Keratinocyte (primary cell): ENCODE measurements around the gene NLRP12. TPM values are rescaled to one million over a fixed set of nuclear protein-coding genes. Genes with fewer than 3 reads are reported as not detected.

Source experiments
- DNase-seq: peaks from one replicate; pipeline ENCODE4 v3.0.0-alpha.2; 2011; ENCODE audit warnings: low read depth, missing footprints, low spot score
- FAIRE-seq: peaks from 2 replicates; lab custom pipeline; 2011; peaks lifted over from hg19 to GRCh38; lab: Jason Lieb, UNC
- H2AFZ ChIP-seq: 2 replicates; pipeline ENCODE4 v1.6.0; 2012; ENCODE audit warnings: low read length, control low read depth, inconsistent platforms; ENCODE audit not compliant: control insufficient read depth
- H3K27ac ChIP-seq: 2 replicates; pipeline ENCODE4 v1.5.1; 2011; ENCODE audit warnings: low read length; ENCODE audit not compliant: control insufficient read depth, insufficient read depth
- H3K27me3 ChIP-seq: 3 replicates; pipeline ENCODE4 v1.6.0; 2011; ENCODE audit warnings: low read length; ENCODE audit not compliant: control insufficient read depth, insufficient read depth; ENCODE audit errors: extremely low read depth
- H3K36me3 ChIP-seq, 2 experiments: 2 replicates in 1 of 2; 3 replicates in 1 of 2; pipeline ENCODE4 v1.5.1; 2011; ENCODE audit warnings: low read length in 2 of 2, mild to moderate bottlenecking in 1 of 2; ENCODE audit not compliant: control insufficient read depth in 2 of 2, insufficient read depth in 2 of 2; ENCODE audit errors: extremely low read depth in 1 of 2
- H3K4me1 ChIP-seq: 3 replicates; pipeline ENCODE4 v1.5.1; 2011; ENCODE audit warnings: low read length; ENCODE audit not compliant: control insufficient read depth, insufficient read depth; ENCODE audit errors: extremely low read depth
- H3K4me2 ChIP-seq: 3 replicates; pipeline ENCODE4 v1.6.0; 2011; ENCODE audit warnings: low read depth, low read length; ENCODE audit not compliant: control insufficient read depth, insufficient read depth; ENCODE audit errors: extremely low read depth
- H3K4me3 ChIP-seq, 3 experiments: fragments of 200-600 bp in 1 of 3; sonication (generic) in 1 of 3; 2 replicates in 2 of 3; 3 replicates in 1 of 3; pipeline ENCODE4 v1.5.1; 2011 to 2016; ENCODE audit warnings: low read length in 3 of 3, mild to moderate bottlenecking in 3 of 3, control low read depth in 2 of 3, inconsistent platforms in 1 of 3, low read depth in 1 of 3, mixed read lengths in 1 of 3, mixed run types in 1 of 3, moderate library complexity in 1 of 3; ENCODE audit not compliant: control insufficient read depth in 2 of 3, insufficient read depth in 2 of 3; ENCODE audit errors: extremely low read depth in 1 of 3
- H3K79me2 ChIP-seq: 2 replicates; pipeline ENCODE4 v1.6.0; 2012; ENCODE audit warnings: low read length; ENCODE audit not compliant: control insufficient read depth, insufficient read depth
- H3K9ac ChIP-seq: 3 replicates; pipeline ENCODE4 v1.6.0; 2011; ENCODE audit warnings: low read length; ENCODE audit not compliant: control insufficient read depth, insufficient read depth; ENCODE audit errors: extremely low read depth
- H3K9me1 ChIP-seq: 3 replicates; pipeline ENCODE4 v1.6.0; 2011; ENCODE audit warnings: low read length; ENCODE audit not compliant: control insufficient read depth, insufficient read depth; ENCODE audit errors: extremely low read depth
- H3K9me3 ChIP-seq: 2 replicates; pipeline ENCODE4 v1.5.1; 2012; ENCODE audit warnings: low read depth, low read length; ENCODE audit not compliant: control insufficient read depth
- H4K20me1 ChIP-seq: 3 replicates; pipeline ENCODE4 v1.6.0; 2011; ENCODE audit warnings: low read length; ENCODE audit not compliant: control insufficient read depth, insufficient read depth; ENCODE audit errors: extremely low read depth
- CTCF ChIP-seq, 3 experiments: IDR thresholded peaks in 1 of 3; conservative IDR thresholded peaks in 1 of 3; optimal IDR thresholded peaks in 1 of 3; 2 replicates in 2 of 3; 3 replicates in 1 of 3; pipeline versions ENCODE3 to v1.5.1; 2011; ENCODE audit warnings: low read length in 3 of 3, mild to moderate bottlenecking in 3 of 3, moderate library complexity in 2 of 3, control low read depth in 1 of 3, inconsistent platforms in 1 of 3; ENCODE audit not compliant: insufficient read depth in 2 of 3; ENCODE audit errors: extremely low read depth in 1 of 3
- EZH2 ChIP-seq: IDR thresholded peaks from one replicate; pipeline ENCODE4 v1.6.1; 2012; ENCODE audit warnings: inconsistent platforms, mild to moderate bottlenecking, low read length, moderate library complexity
- dilution Hi-C: fragments of 300-500 bp; cut with MboI; formaldehyde crosslinking; loops from one replicate; pipeline ENCODE4 v1.7.0; 2020; ENCODE audit warnings: low sequenced_read_pairs; ENCODE audit not compliant: extremely low pct_ligation_motif_present
- polyA plus RNA-seq, 5 experiments: library from polyadenylated mRNA; depleted of rRNA in 3 of 5; stranded (reverse) in 3 of 5; stranded (forward) in 1 of 5; unstranded in 1 of 5; fragments of >200 nt; gene quantifications; 1 replicate in 1 of 5; 2 replicates in 3 of 5; 3 replicates in 1 of 5; pipeline versions ENCODE4 v1.2.1 to v1.2.3, GENCODE V29; 2011 to 2012; ENCODE audit warnings: missing spikeins in 2 of 5, low read depth in 1 of 5, low replicate concordance in 1 of 5

The NLRP12 gene
- polyA plus RNA-seq, 1 donor (not counting 4 experiments of a cell fraction or from before 2014, with no cell fraction given), result not detected

DNA sequence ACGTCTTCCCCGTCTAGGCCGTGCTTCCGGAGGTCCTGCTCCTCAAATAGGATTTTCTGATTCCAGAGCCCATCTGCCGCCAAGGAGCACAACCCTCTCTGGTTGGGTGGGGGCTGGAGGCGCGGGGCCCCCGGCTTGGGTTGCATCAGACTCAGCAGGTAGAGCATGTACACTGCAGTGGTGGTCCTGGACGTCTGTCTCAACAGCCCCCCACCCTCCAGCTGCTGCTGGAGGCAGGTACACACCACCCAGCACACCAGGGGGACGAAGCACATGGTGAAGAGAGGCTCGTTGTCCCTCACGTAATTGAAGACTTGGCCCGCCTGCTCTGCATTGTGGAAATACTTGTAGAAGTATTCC is 13.9 kb downstream of the NLRP12 start:
- no peak overlapping the region for H3K4me3 ChIP-seq
- no peaks in the 10 kb centered on the region for H3K36me3 ChIP-seq
- TF ChIP-seq EZH2 (no peak), CTCF (optimal IDR thresholded peaks at IDR 0.05 in 1 of 3, IDR thresholded peaks at IDR 0.05 in 1 of 3, conservative IDR thresholded peaks at IDR 0.05 in 1 of 3; ENCODE audit: extremely low read depth in 1 of 3, insufficient read depth in 2 of 3, low read length in 3 of 3) (no peak)
- H3K79me2 ChIP-seq, result no peaks in the 10 kb centered on the region
- no peak for FAIRE-seq
- no peak for DNase-seq
- dilution Hi-C loops, result no loop called here
- no peaks in the 10 kb centered on the region for H3K27me3 ChIP-seq
- H4K20me1 ChIP-seq, result no peaks in the 10 kb centered on the region
- no peaks in the 10 kb centered on the region for H3K9me1 ChIP-seq
- H3K27ac ChIP-seq, result no peak overlapping the region
- no peaks in the 10 kb centered on the region for H3K9me3 ChIP-seq
- H3K9ac ChIP-seq, result no peak overlapping the region
- no peaks in the 10 kb centered on the region for H3K4me1 ChIP-seq
- H2AFZ ChIP-seq, result no peak overlapping the region
- no peak overlapping the region for H3K4me2 ChIP-seq

DNA sequence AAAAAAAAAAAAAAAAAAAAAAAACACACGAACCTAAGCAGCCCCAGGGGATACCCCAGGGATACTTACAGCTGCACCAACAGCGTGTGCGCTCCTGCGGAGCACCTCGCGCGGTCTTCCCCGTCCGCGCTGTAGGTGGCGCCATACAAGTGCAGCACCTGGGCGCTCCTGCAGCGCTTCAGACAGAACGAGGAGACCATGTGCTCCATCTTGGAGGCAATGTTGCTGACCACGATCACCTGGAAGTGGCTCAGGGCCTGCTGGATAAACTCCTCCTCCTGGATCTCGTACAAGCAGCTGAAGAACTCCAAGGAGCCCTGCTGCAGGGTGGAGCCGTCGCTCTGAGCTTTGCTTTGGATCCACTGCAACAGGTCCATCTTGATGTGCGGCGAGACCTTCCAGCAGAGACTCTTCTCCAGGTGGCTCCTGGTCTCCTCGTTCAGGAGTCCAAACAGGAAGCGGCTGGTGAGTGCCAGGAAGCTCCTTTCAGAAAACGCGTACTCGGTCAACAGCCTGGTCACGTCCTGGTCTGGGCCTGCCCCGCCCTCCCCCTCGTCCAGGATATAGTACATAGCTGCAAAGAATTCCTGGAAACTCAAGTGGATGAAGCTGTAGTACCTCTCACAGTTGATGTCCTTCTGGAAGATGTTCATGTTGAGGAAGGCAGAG is 14.5 kb downstream of the NLRP12 start:
- no peak for FAIRE-seq
- dilution Hi-C loops, result no loop called here

More for the DNA sequence above, 14.5 kb downstream of the NLRP12 start:
- Histone ChIP-seq H3K36me3 (no peaks in the 10 kb centered on the region), H3K9me1 (no peaks in the 10 kb centered on the region), H3K9ac (no peak overlapping the region), H3K27ac (no peak overlapping the region), H3K4me3 (no peak overlapping the region), H3K4me1 (no peaks in the 10 kb centered on the region), H2AFZ (no peak overlapping the region), H3K9me3 (no peaks in the 10 kb centered on the region), H3K79me2 (no peaks in the 10 kb centered on the region), H4K20me1 (no peaks in the 10 kb centered on the region), H3K27me3 (no peaks in the 10 kb centered on the region), H3K4me2 (no peak overlapping the region)
- no peak for DNase-seq
- TF ChIP-seq CTCF (optimal IDR thresholded peaks at IDR 0.05 in 1 of 3, IDR thresholded peaks at IDR 0.05 in 1 of 3, conservative IDR thresholded peaks at IDR 0.05 in 1 of 3; ENCODE audit: extremely low read depth in 1 of 3, insufficient read depth in 2 of 3, low read length in 3 of 3) (peak in 2 of 3 experiments; percentile 6 to 24), EZH2 (no peak)
